MM.1S (cell line): Measurements from ENCODE around the gene NEK11.

Experiments
- DNase-seq: peaks from one replicate; pipeline ENCODE4 v3.0.0-alpha.2; 2015
- H2AFZ ChIP-seq: fragments of 300-600 bp; sonication (generic); 2 replicates; pipeline ENCODE4 v1.6.0; 2016; ENCODE audit warnings: antibody characterized with exemption, low read length
- H3F3A ChIP-seq: fragments of 300-600 bp; sonication (generic); 2 replicates; pipeline ENCODE4 v1.6.1; 2016; ENCODE audit warnings: mild to moderate bottlenecking, antibody characterized with exemption, low read length, moderate library complexity, mixed read lengths; ENCODE audit not compliant: insufficient read depth
- H3K27ac ChIP-seq: fragments of 300-600 bp; sonication (generic); 2 replicates; pipeline ENCODE4 v1.5.1; 2016; ENCODE audit warnings: mild to moderate bottlenecking, low read length
- H3K27me3 ChIP-seq: fragments of 300-600 bp; sonication (generic); replicated peaks from 2 replicates; pipeline ENCODE4 v1.6.0; 2016; ENCODE audit warnings: low read length; ENCODE audit not compliant: insufficient read depth
- H3K36me3 ChIP-seq: fragments of 300-600 bp; sonication (generic); replicated peaks from 2 replicates; pipeline ENCODE4 v1.6.1; 2016; ENCODE audit warnings: mild to moderate bottlenecking, low read length, mixed read lengths; ENCODE audit not compliant: insufficient read depth
- H3K4me1 ChIP-seq: fragments of 300-600 bp; sonication (generic); 2 replicates; pipeline ENCODE4 v1.6.1; 2016; ENCODE audit warnings: low read length, mixed read lengths
- H3K4me2 ChIP-seq: fragments of 300-600 bp; sonication (generic); 2 replicates; pipeline ENCODE4 v1.6.0; 2016; ENCODE audit warnings: low read depth, low read length
- H3K4me3 ChIP-seq: fragments of 300-600 bp; sonication (generic); 2 replicates; pipeline ENCODE4 v1.5.1; 2016; ENCODE audit warnings: low read length, mixed read lengths
- H3K79me2 ChIP-seq: fragments of 300-600 bp; sonication (generic); 2 replicates; pipeline ENCODE4 v1.6.1; 2016; ENCODE audit warnings: mixed run types, low read length, mixed read lengths
- H3K9ac ChIP-seq: fragments of 300-600 bp; sonication (generic); 2 replicates; pipeline ENCODE4 v1.6.1; 2016; ENCODE audit warnings: low read length, mixed read lengths
- H3K9me2 ChIP-seq: fragments of 300-600 bp; sonication (generic); replicated peaks from 2 replicates; pipeline ENCODE4 v1.6.1; 2016; ENCODE audit warnings: mild to moderate bottlenecking, low read length, mixed read lengths; ENCODE audit not compliant: insufficient read depth
- H3K9me3 ChIP-seq: fragments of 300-600 bp; sonication (generic); replicated peaks from 2 replicates; pipeline ENCODE4 v1.6.1; 2016; ENCODE audit warnings: mild to moderate bottlenecking, low read length, mixed read lengths; ENCODE audit not compliant: insufficient read depth
- H4K20me1 ChIP-seq: fragments of 300-600 bp; sonication (generic); 2 replicates; pipeline ENCODE4 v1.6.1; 2016; ENCODE audit warnings: mild to moderate bottlenecking, low read length, moderate library complexity, mixed read lengths; ENCODE audit not compliant: insufficient read depth
- EZH2 ChIP-seq: fragments of 300-600 bp; sonication (generic); optimal IDR thresholded peaks from 2 replicates; pipeline ENCODE3; 2017; ENCODE audit warnings: low read depth, mild to moderate bottlenecking, antibody characterized with exemption, low read length, mixed read lengths
- EZH2phosphoT487 ChIP-seq: fragments of 300-600 bp; sonication (generic); IDR thresholded peaks from 2 replicates; pipeline ENCODE4 v1.6.1; 2018; ENCODE audit warnings: antibody characterized with exemption, low read length
- TF ChIP-seq, protein P1 (sequence below): fragments of 300-600 bp; sonication (generic); IDR thresholded peaks from 2 replicates; pipeline ENCODE4 v1.5.1; 2016; ENCODE audit warnings: antibody characterized with exemption, low read length, mixed read lengths

NEK11 gene

DNA sequence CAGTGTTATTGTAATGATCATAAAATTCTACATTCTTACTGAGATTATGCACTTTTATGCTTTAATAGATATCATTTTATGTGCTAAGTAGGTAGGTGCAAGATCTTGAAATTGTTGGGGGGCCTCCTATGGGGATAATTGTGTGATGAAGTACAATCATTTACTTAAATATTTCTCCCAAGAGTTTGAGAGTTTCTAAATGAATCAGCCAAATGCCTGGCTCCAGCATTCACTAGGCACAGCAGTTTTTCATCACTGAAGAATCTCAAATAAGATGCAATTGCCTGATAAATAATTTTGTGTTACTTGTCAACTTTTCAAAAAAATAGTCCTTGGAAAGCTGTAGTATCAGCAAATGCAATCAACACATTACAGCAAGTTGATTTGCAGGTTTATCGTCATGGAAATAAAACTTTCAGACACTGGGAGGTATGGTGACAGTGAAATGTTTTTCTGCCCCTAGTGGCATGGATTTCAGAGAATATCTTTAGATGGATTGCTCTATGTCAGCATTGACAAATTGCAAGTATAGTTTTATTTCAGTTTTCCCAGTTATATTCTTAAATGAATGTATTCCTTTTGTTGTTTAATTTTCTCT, 167.1 kb downstream of the NEK11 start:
- no peak overlapping the region for H3K4me2 ChIP-seq
- no peaks in the 10 kb centered on the region for H3K9me3 ChIP-seq
- H3K27ac ChIP-seq, result no peak overlapping the region
- no peak overlapping the region for H2AFZ ChIP-seq
- TF ChIP-seq, protein P1, sequence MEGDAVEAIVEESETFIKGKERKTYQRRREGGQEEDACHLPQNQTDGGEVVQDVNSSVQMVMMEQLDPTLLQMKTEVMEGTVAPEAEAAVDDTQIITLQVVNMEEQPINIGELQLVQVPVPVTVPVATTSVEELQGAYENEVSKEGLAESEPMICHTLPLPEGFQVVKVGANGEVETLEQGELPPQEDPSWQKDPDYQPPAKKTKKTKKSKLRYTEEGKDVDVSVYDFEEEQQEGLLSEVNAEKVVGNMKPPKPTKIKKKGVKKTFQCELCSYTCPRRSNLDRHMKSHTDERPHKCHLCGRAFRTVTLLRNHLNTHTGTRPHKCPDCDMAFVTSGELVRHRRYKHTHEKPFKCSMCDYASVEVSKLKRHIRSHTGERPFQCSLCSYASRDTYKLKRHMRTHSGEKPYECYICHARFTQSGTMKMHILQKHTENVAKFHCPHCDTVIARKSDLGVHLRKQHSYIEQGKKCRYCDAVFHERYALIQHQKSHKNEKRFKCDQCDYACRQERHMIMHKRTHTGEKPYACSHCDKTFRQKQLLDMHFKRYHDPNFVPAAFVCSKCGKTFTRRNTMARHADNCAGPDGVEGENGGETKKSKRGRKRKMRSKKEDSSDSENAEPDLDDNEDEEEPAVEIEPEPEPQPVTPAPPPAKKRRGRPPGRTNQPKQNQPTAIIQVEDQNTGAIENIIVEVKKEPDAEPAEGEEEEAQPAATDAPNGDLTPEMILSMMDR, result no peak; the same call in 1 of the 2 replicates
- TF ChIP-seq EZH2phosphoT487, result no peak
- TF ChIP-seq EZH2, result no peak
- H4K20me1 ChIP-seq, result no peaks in the 10 kb centered on the region
- H3K27me3 ChIP-seq, result no peaks in the 10 kb centered on the region
- no peaks in the 10 kb centered on the region for H3K9me2 ChIP-seq
- H3K9ac ChIP-seq, result no peak overlapping the region
- H3K4me1 ChIP-seq, result no peaks in the 10 kb centered on the region
- H3K36me3 ChIP-seq, result no peaks in the 10 kb centered on the region
- no peaks in the 10 kb centered on the region for H3K79me2 ChIP-seq
- H3F3A ChIP-seq, result no peaks in the 10 kb centered on the region
- H3K4me3 ChIP-seq, result no peak overlapping the region
- DNase-seq, result no peak

DNA sequence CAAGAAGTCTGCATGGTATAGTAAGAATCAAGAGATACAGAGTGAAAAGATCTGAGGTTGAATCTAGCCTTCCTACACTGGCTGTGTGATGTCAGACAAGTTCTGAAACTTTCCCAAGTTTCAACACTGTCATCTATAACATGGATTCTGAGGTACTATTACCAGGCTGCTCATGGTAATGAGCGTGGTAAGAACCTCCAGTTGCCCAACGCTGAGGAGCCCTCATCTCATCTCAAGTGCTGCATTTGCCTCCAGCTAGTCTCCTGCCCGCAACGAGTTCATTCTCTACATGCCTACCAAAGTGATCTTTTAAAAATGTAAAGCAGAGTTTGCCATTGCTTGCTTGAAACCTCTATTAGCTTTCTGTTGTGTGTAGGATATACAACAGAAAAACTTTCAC, 168.1 kb downstream of the NEK11 start:
- no peaks in the 10 kb centered on the region for H4K20me1 ChIP-seq
- no peak for DNase-seq
- no peak overlapping the region for H3K27ac ChIP-seq
- no peaks in the 10 kb centered on the region for H3F3A ChIP-seq
- H3K4me2 ChIP-seq, result no peak overlapping the region
- no peaks in the 10 kb centered on the region for H3K4me1 ChIP-seq
- TF ChIP-seq EZH2phosphoT487 (no peak), EZH2 (no peak)
- TF ChIP-seq, protein P1, result no peak
- H2AFZ ChIP-seq, result no peak overlapping the region
- no peaks in the 10 kb centered on the region for H3K27me3 ChIP-seq
- no peaks in the 10 kb centered on the region for H3K36me3 ChIP-seq
- H3K9me3 ChIP-seq, result no peaks in the 10 kb centered on the region
- H3K79me2 ChIP-seq, result no peaks in the 10 kb centered on the region
- H3K9ac ChIP-seq, result no peak overlapping the region
- no peaks in the 10 kb centered on the region for H3K9me2 ChIP-seq
- H3K4me3 ChIP-seq, result no peak overlapping the region

- H3K36me3 ChIP-seq, result no peaks in the 10 kb centered on the region
- no peaks in the 10 kb centered on the region for H3K9me2 ChIP-seq
- TF ChIP-seq EZH2, result no peak
- no peak for TF ChIP-seq EZH2phosphoT487
- TF ChIP-seq, protein P1, result no peak
- H2AFZ ChIP-seq, result no peak overlapping the region
- H3K4me2 ChIP-seq, result no peak overlapping the region
- H4K20me1 ChIP-seq, result no peaks in the 10 kb centered on the region
- H3K4me1 ChIP-seq, result no peaks in the 10 kb centered on the region
- H3K27ac ChIP-seq, result no peak overlapping the region
- no peak overlapping the region for H3K9ac ChIP-seq
- H3K27me3 ChIP-seq, result no peaks in the 10 kb centered on the region
- no peaks in the 10 kb centered on the region for H3F3A ChIP-seq
- no peaks in the 10 kb centered on the region for H3K9me3 ChIP-seq
- no peak overlapping the region for H3K4me3 ChIP-seq
- DNase-seq, result no peak
- H3K79me2 ChIP-seq, result no peaks in the 10 kb centered on the region
Measured at GRCh38 chr3:131200636-131201199, 174.0 kb downstream of the NEK11 start.
